HCT116 (cell line): ENCODE data around the gene ZNF358. TPM values are rescaled to one million over a fixed set of nuclear protein-coding genes. Genes with fewer than 3 reads are reported as not detected.

Experiments used
- ATAC-seq: fragments of 200-7000 bp; cut with Tn5 transposase; 2 replicates; pipeline ENCODE4 v1.9.1; 2020; ENCODE audit warnings: mild to moderate bottlenecking, moderate library complexity
- BruUV-seq: library from RNA; stranded (reverse); fragments of 400-500 nt; replicated peaks from 2 replicates; lab custom pipeline; 2021; lab: Mats Ljungman, UMichigan
- CTCF ChIA-PET: fragments of 300-600 bp; sonication (Branson Sonifier 250); formaldehyde crosslinking; loops from one replicate; lab custom pipeline; 2021; ENCODE audit warnings: antibody characterized with exemption; lab: Charles Lee
- POLR2A ChIA-PET: fragments of 300-600, 350-600 bp; sonication (Branson Sonifier 250); formaldehyde crosslinking; loops from one replicate; lab custom pipeline; 2021; ENCODE audit warnings: antibody characterized with exemption; lab: Charles Lee
- RAD21 ChIA-PET, 2 experiments: fragments of 300-600 bp; sonication (Branson Sonifier 250); formaldehyde crosslinking; loops; one replicate each; lab custom pipeline; 2023; ENCODE audit warnings: low total read pairs in 2 of 2; ENCODE audit not compliant: uncharacterized antibody in 2 of 2, unreplicated experiment in 2 of 2, low non-redundant PET in 1 of 2; lab: Charles Lee
- DNase-seq: peaks from one replicate; pipeline ENCODE4 v3.0.0-alpha.2; 2010; ENCODE audit warnings: low read depth, low spot score
- H2AFZ ChIP-seq: fragments of 200-600 bp; shearing (Covaris generic), sonication (generic); 2 replicates; pipeline ENCODE4 v1.6.1; 2017; ENCODE audit warnings: low read depth, mixed run types, mixed read lengths, antibody characterized with exemption, low read length; ENCODE audit not compliant: poor library complexity, severe bottlenecking
- H3K27ac ChIP-seq: 2 replicates; pipeline ENCODE4 v1.5.1; 2012; ENCODE audit warnings: low read depth, low read length
- H3K27me3 ChIP-seq: fragments of 200-600 bp; sonication (generic); 2 replicates; pipeline ENCODE4 v1.6.1; 2016; ENCODE audit warnings: mixed run types, low read length, mixed read lengths; ENCODE audit not compliant: insufficient read depth
- H3K36me3 ChIP-seq, 2 experiments: fragments of 200-500 bp in 1 of 2; fragments of 200-600 bp in 1 of 2; sonication (Bioruptor generic) in 1 of 2; sonication (generic) in 1 of 2; 2 replicates each; pipeline versions ENCODE4 v1.5.1 to v1.6.1; 2014 to 2016; ENCODE audit warnings: low read length in 2 of 2, inconsistent platforms in 1 of 2, mixed read lengths in 1 of 2, mixed run types in 1 of 2; ENCODE audit not compliant: insufficient read depth in 2 of 2, control insufficient read depth in 1 of 2
- H3K4me1 ChIP-seq, 2 experiments: fragments of 200-600 bp in 1 of 2; sonication (generic) in 1 of 2; 2 replicates each; pipeline versions ENCODE4 v1.5.1 to v1.6.1; 2012 to 2017; ENCODE audit warnings: low read length in 2 of 2, inconsistent platforms in 1 of 2, mild to moderate bottlenecking in 1 of 2, mixed read lengths in 1 of 2, mixed run types in 1 of 2, moderate library complexity in 1 of 2; ENCODE audit not compliant: insufficient read depth in 2 of 2, control insufficient read depth in 1 of 2
- H3K4me2 ChIP-seq: fragments of 200-600 bp; sonication (generic); 2 replicates; pipeline ENCODE4 v1.6.1; 2017; ENCODE audit warnings: mixed run types, low read length, mixed read lengths
- H3K4me3 ChIP-seq, 2 experiments: fragments of 200-600 bp in 1 of 2; sonication (generic) in 1 of 2; replicated peaks in 1 of 2; 2 replicates each; pipeline ENCODE4 v1.5.1; 2011 to 2016; ENCODE audit warnings: low read length in 2 of 2, control low read depth in 1 of 2, low read depth in 1 of 2, mild to moderate bottlenecking in 1 of 2, mixed read lengths in 1 of 2, mixed run types in 1 of 2
- H3K79me2 ChIP-seq: fragments of 200-600 bp; sonication (generic); 2 replicates; pipeline ENCODE4 v1.6.1; 2017; ENCODE audit warnings: mild to moderate bottlenecking, mixed run types, low read length, moderate library complexity, mixed read lengths; ENCODE audit not compliant: insufficient read depth
- H3K9ac ChIP-seq: fragments of 200-600 bp; sonication (generic); 2 replicates; pipeline ENCODE4 v1.6.1; 2016; ENCODE audit warnings: low read length, mixed read lengths
- H3K9me2 ChIP-seq: fragments of 200-600 bp; sonication (generic), shearing (Covaris generic); 2 replicates; pipeline ENCODE4 v1.6.1; 2017; ENCODE audit warnings: mixed run types, mild to moderate bottlenecking, moderate library complexity; ENCODE audit not compliant: insufficient read depth
- H3K9me3 ChIP-seq, 2 experiments: fragments of 200-500 bp in 1 of 2; fragments of 200-600 bp in 1 of 2; sonication (Bioruptor generic) in 1 of 2; sonication (generic) in 1 of 2; 2 replicates each; pipeline ENCODE4 v1.6.1; 2014 to 2017; ENCODE audit warnings: low read length in 2 of 2, mixed read lengths in 2 of 2, inconsistent platforms in 1 of 2, low read depth in 1 of 2, mild to moderate bottlenecking in 1 of 2, mixed run types in 1 of 2, moderate library complexity in 1 of 2; ENCODE audit not compliant: control insufficient read depth in 1 of 2, insufficient read depth in 1 of 2
- H4K20me1 ChIP-seq: fragments of 200-600 bp; sonication (generic), shearing (Covaris generic); 2 replicates; pipeline ENCODE4 v1.6.1; 2017; ENCODE audit warnings: mixed run types, mild to moderate bottlenecking, moderate library complexity; ENCODE audit not compliant: insufficient read depth
- CEBPB ChIP-seq: IDR thresholded peaks from 2 replicates; pipeline ENCODE4 v1.6.1; 2012; ENCODE audit warnings: low read depth
- EGR1 ChIP-seq: IDR thresholded peaks from 2 replicates; pipeline ENCODE4 v1.6.1; 2012; ENCODE audit warnings: low read depth
- ELF1 ChIP-seq: IDR thresholded peaks from 2 replicates; pipeline ENCODE4 v1.6.1; 2012; ENCODE audit warnings: low read depth, borderline replicate concordance
- EZH2 ChIP-seq: fragments of 200-600 bp; sonication (generic); IDR thresholded peaks from 2 replicates; pipeline ENCODE4 v1.6.1; 2017; ENCODE audit warnings: antibody characterized with exemption, mixed run types
- EZH2phosphoT487 ChIP-seq: fragments of 200-600 bp; IDR thresholded peaks from 2 replicates; pipeline ENCODE4 v1.6.1; 2018; ENCODE audit warnings: antibody characterized with exemption, borderline replicate concordance
- JUND ChIP-seq: IDR thresholded peaks from 2 replicates; pipeline ENCODE4 v1.6.1; 2012
- POLR2A ChIP-seq: IDR thresholded peaks from 2 replicates; pipeline ENCODE4 v1.7.0; 2011; ENCODE audit warnings: borderline replicate concordance; ENCODE audit not compliant: insufficient read depth, insufficient read length; ENCODE audit errors: extremely low read depth
- POLR2AphosphoS5 ChIP-seq: IDR thresholded peaks from 2 replicates; pipeline ENCODE4 v1.6.1; 2011; ENCODE audit warnings: mild to moderate bottlenecking, low read depth, low read length, moderate library complexity
- SRF ChIP-seq: IDR thresholded peaks from 2 replicates; pipeline ENCODE4 v1.6.1; 2012; ENCODE audit warnings: low read depth
- TCF7L2 ChIP-seq: IDR thresholded peaks from 2 replicates; pipeline ENCODE4 v1.7.0; 2011; ENCODE audit warnings: borderline replicate concordance, inconsistent platforms; ENCODE audit not compliant: insufficient read depth, insufficient read length; ENCODE audit errors: extremely low read depth
- YY1 ChIP-seq: IDR thresholded peaks from 2 replicates; pipeline ENCODE4 v1.6.1; 2011; ENCODE audit warnings: low read length, low read depth, moderate library complexity, mild to moderate bottlenecking; ENCODE audit not compliant: insufficient replicate concordance; ENCODE audit errors: extremely low read depth
- ZFX ChIP-seq: fragments of 450-650 bp; IDR thresholded peaks from 2 replicates; pipeline ENCODE4 v1.6.1; 2017
- ZNF274 ChIP-seq: fragments of 200-500 bp; sonication (Bioruptor generic); IDR thresholded peaks from 2 replicates; pipeline ENCODE4 v1.6.1; 2014; ENCODE audit warnings: mild to moderate bottlenecking, low read depth, low read length, inconsistent platforms
- intact Hi-C: fragments of 100-400 bp; cut with micrococcal nuclease; formaldehyde crosslinking; loops from 2 replicates; pipeline ENCODE4 v1.10.0; 2022
- total RNA-seq: library from RNA; stranded (reverse); gene quantifications from one replicate; pipeline ENCODE4 v1.2.1, GENCODE V29; 2021; ENCODE audit not compliant: unreplicated experiment
- TF ChIP-seq, protein P1 (sequence below), 3 experiments: fragments of 200-600 bp in 1 of 3; sonication (generic) in 1 of 3; IDR thresholded peaks in 2 of 3; conservative IDR thresholded peaks in 1 of 3; 2 replicates each; pipeline ENCODE4 v1.5.1; 2012 to 2017; ENCODE audit warnings: low read depth in 2 of 3, low read length in 2 of 3, antibody characterized with exemption in 1 of 3, borderline replicate concordance in 1 of 3, control low read depth in 1 of 3, mild to moderate bottlenecking in 1 of 3, mixed read lengths in 1 of 3, mixed run types in 1 of 3, moderate library complexity in 1 of 3; ENCODE audit not compliant: insufficient read depth in 1 of 3
- TF ChIP-seq, protein P2 (sequence below): IDR thresholded peaks from 2 replicates; pipeline ENCODE4 v1.6.1; 2012; ENCODE audit warnings: low read depth
- TF ChIP-seq, protein P3 (sequence below): IDR thresholded peaks from 2 replicates; pipeline ENCODE4 v1.6.1; 2012
- TF ChIP-seq, protein P4 (sequence below): IDR thresholded peaks from 2 replicates; pipeline ENCODE4 v1.6.1; 2011; ENCODE audit warnings: mild to moderate bottlenecking, low read length, moderate library complexity; ENCODE audit not compliant: insufficient replicate concordance; ENCODE audit errors: extremely low read depth

Gene ZNF358
- total RNA-seq, 1 experiment from 2014 or later, result 20.7 TPM

DNA sequence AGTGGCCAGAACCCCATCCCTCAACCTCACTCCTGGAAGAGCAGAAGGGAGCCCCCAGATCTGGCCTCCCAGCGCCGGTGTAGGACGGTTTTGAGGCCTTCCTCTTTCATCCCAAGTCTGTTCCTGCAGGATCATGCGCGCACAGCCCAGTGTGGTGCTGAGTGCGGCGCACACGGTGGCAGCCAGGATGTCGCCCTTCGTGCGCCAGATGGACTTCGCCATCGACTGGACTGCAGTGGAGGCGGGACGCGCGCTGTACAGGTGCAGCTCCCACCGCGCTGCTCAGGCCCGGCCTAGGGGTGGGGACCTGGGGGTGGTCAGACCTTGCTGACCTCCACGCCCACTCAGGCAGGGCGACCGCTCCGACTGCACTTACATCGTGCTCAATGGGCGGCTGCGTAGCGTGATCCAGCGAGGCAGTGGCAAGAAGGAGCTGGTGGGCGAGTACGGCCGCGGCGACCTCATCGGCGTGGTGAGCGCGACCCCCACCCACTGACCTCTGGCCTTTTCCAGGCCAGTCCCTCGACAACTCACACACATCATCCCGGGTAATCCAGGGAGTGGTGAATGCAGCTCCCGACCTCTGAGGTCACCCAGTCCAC, 34.4 kb downstream of the ZNF358 start:
- POLR2A ChIA-PET, result no interaction called here
- Histone ChIP-seq H3K9me2 (no peaks in the 10 kb centered on the region), H3K9me3 (no peaks in the 10 kb centered on the region), H3K36me3 (peaks cover 0 to 3% of the 10 kb centered on the region in 2 experiments; a peak in 1 of 4 replicates), H3K4me1 (peaks cover 0 to 6% of the 10 kb centered on the region in 2 experiments; a peak in 3 of 4 replicates), H4K20me1 (no peaks in the 10 kb centered on the region), H3K79me2 (no peaks in the 10 kb centered on the region), H3K27ac (no peak overlapping the region; the same call in 1 of the 2 replicates), H3K27me3 (no peaks in the 10 kb centered on the region), H2AFZ (no peak overlapping the region), H3K9ac (no peak overlapping the region), H3K4me2 (no peak overlapping the region), H3K4me3 (no peak overlapping the region)
- ATAC-seq (no peak), DNase-seq (no peak)
- no peak for TF ChIP-seq POLR2AphosphoS5
- no peak for TF ChIP-seq EZH2phosphoT487
- no peak for TF ChIP-seq ZNF274
- no peak for TF ChIP-seq ELF1
- TF ChIP-seq TCF7L2, result no peak
- TF ChIP-seq, protein P1, sequence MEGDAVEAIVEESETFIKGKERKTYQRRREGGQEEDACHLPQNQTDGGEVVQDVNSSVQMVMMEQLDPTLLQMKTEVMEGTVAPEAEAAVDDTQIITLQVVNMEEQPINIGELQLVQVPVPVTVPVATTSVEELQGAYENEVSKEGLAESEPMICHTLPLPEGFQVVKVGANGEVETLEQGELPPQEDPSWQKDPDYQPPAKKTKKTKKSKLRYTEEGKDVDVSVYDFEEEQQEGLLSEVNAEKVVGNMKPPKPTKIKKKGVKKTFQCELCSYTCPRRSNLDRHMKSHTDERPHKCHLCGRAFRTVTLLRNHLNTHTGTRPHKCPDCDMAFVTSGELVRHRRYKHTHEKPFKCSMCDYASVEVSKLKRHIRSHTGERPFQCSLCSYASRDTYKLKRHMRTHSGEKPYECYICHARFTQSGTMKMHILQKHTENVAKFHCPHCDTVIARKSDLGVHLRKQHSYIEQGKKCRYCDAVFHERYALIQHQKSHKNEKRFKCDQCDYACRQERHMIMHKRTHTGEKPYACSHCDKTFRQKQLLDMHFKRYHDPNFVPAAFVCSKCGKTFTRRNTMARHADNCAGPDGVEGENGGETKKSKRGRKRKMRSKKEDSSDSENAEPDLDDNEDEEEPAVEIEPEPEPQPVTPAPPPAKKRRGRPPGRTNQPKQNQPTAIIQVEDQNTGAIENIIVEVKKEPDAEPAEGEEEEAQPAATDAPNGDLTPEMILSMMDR (IDR thresholded peaks at IDR 0.05 in 2 of 3, conservative IDR thresholded peaks at IDR 0.05 in 1 of 3; ENCODE audit: borderline replicate concordance in 1 of 3, insufficient read depth in 1 of 3, low read depth in 2 of 3, low read length in 2 of 3), result no peak
- no peak for TF ChIP-seq CEBPB
- TF ChIP-seq, protein P2, sequence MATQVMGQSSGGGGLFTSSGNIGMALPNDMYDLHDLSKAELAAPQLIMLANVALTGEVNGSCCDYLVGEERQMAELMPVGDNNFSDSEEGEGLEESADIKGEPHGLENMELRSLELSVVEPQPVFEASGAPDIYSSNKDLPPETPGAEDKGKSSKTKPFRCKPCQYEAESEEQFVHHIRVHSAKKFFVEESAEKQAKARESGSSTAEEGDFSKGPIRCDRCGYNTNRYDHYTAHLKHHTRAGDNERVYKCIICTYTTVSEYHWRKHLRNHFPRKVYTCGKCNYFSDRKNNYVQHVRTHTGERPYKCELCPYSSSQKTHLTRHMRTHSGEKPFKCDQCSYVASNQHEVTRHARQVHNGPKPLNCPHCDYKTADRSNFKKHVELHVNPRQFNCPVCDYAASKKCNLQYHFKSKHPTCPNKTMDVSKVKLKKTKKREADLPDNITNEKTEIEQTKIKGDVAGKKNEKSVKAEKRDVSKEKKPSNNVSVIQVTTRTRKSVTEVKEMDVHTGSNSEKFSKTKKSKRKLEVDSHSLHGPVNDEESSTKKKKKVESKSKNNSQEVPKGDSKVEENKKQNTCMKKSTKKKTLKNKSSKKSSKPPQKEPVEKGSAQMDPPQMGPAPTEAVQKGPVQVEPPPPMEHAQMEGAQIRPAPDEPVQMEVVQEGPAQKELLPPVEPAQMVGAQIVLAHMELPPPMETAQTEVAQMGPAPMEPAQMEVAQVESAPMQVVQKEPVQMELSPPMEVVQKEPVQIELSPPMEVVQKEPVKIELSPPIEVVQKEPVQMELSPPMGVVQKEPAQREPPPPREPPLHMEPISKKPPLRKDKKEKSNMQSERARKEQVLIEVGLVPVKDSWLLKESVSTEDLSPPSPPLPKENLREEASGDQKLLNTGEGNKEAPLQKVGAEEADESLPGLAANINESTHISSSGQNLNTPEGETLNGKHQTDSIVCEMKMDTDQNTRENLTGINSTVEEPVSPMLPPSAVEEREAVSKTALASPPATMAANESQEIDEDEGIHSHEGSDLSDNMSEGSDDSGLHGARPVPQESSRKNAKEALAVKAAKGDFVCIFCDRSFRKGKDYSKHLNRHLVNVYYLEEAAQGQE, result no peak
- TF ChIP-seq, protein P3, sequence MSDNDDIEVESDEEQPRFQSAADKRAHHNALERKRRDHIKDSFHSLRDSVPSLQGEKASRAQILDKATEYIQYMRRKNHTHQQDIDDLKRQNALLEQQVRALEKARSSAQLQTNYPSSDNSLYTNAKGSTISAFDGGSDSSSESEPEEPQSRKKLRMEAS, result no peak
- no peak for TF ChIP-seq ZFX
- TF ChIP-seq YY1, result no peak
- no peak for TF ChIP-seq JUND
- TF ChIP-seq, protein P4, sequence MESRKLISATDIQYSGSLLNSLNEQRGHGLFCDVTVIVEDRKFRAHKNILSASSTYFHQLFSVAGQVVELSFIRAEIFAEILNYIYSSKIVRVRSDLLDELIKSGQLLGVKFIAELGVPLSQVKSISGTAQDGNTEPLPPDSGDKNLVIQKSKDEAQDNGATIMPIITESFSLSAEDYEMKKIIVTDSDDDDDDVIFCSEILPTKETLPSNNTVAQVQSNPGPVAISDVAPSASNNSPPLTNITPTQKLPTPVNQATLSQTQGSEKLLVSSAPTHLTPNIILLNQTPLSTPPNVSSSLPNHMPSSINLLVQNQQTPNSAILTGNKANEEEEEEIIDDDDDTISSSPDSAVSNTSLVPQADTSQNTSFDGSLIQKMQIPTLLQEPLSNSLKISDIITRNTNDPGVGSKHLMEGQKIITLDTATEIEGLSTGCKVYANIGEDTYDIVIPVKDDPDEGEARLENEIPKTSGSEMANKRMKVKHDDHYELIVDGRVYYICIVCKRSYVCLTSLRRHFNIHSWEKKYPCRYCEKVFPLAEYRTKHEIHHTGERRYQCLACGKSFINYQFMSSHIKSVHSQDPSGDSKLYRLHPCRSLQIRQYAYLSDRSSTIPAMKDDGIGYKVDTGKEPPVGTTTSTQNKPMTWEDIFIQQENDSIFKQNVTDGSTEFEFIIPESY, result no peak
- no peak for TF ChIP-seq SRF
- TF ChIP-seq EGR1, result no peak
- TF ChIP-seq POLR2A, result no peak
- no peak for TF ChIP-seq EZH2
- intact Hi-C loops, result no loop called here
- BruUV-seq, result no TSS peak
- RAD21 ChIA-PET, result interaction anchor here in 1 of 2 experiments (0.7 kb wide), 1 partner anchor 34 kb away, joined by 3 read pairs; no protein-coding TSS in a partner anchor
- CTCF ChIA-PET, result interaction anchor here (1.6 kb wide), 1 partner anchor 18 kb away, joined by 4 read pairs; no protein-coding TSS in a partner anchor
